Inferior parietal cortex (tissue), 1 donor: ENCODE results near the gene BAIAP2.
"Not testable (repeated sequence)": the region's sequence is repeated elsewhere in the genome, so short reads cannot be mapped to it uniquely, and the experiment has no call there.

Experiments
- DNase-seq: peaks from one replicate; pipeline ENCODE4 v3.0.0-alpha.2; 2016; ENCODE audit errors: extremely low spot score

The BAIAP2 gene

DNA sequence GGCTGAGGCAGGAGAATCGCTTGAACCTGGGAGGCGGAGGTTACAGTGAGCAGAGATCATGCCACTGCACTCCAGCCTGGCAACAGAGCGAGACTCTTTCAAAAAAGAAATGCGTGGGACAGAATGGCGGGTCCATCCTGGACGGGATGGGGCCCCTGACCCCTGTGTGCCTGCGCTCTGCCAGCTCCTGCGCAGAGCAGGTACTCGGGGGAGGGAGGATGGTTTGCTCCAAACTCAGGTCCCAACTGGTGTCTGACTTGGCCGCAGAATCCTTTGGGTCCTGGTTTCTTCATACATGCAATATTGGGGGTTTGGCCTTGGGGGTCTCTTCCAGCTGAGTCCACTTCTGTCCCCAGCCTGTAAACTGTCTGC lies 33.0 kb upstream of the BAIAP2 start:
- DNase-seq: no peak

- no peak for DNase-seq
Measured at GRCh38 chr17:81002409-81003361, 32.3 kb upstream of the BAIAP2 start.

DNA sequence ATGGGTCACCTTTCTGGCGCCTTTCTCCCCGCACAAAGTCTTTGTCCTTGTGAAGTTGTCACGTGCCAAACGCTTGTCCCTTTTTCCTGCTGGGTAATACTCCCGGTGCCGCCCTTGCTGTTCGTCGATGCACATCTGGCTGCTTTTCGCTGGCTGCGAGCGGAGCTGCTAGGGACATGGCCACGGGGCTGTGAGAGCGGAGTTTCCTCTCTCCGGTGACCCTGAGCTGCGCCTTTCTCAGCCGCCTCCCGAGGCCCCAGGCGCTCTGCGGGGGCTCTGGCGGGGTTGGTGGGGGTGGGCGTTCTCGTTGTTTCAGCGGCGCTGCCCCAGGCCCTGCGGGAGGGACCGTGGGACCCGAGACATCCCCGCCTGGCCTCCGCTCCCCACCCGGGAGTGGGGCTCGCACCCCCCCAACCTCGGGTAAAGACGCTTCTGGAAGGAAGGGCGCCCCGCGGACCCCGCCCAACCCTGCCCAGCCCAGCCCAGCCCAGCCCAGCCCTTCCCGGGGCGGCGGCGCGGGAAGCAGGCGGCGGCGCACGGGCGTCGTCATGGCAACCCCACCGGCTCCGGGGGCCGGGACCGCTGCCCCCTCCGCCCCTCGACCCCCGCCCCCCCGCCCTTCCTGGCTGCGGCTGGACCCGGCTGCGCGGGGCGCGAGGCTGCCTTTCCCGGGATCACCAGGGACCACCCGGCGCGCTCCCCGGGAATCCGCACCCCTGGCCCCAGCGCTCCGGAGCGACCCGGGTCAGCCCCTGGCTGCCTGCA lies 31.1 kb upstream of the BAIAP2 start:
- DNase-seq: no peak

GRCh38 chr17:81006891-81007290 lies 28.1 kb upstream of the BAIAP2 start:
- no peak for DNase-seq

- no peak for DNase-seq
Measured at GRCh38 chr17:81008140-81008539, 26.8 kb upstream of the BAIAP2 start.

- no peak for DNase-seq
Measured at GRCh38 chr17:81009136-81009535, 25.8 kb upstream of the BAIAP2 start.

GRCh38 chr17:81010935-81011334 lies 24.0 kb upstream of the BAIAP2 start:
- DNase-seq: no peak

DNA sequence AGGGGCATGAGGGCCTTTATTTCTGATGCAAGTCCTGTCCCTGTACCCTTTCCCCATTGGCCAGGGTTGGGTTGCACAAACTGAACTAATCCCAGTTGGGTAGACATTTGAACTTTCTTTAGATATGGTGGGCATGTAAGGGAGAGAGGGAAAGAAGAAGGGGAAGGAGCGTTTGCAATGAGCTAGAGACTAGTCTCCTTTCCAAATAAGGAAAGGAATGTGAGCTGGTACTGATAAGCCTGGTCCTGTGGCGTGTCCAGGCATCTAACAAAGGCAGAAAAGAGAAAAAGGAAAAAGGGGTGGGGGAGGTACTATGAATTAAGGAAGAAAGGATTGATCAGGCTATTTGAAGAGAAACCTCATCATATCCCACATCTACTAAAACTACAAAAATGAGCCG lies 23.0 kb upstream of the BAIAP2 start:
- no peak for DNase-seq

GRCh38 chr17:81012574-81013447 lies 22.1 kb upstream of the BAIAP2 start:
- DNase-seq: no peak

DNA sequence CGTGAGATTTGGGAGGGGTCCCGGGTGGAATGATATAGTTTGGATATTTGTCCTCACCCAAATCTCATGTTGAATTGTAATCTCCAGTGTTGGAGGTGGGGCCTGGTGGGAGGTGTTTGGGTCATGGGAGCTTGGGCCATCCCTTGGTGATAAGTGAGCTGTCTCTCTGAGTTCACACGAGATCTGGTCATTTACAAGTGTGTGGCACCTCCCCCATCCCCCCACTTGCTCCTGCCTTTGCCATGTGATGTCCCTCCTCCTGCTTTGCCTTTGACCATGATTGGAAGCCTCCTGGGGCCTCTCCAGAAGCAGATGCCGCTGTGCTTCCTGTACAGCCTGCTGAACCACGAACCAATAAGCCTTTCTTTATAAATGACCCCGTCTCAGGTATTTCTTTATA lies 21.3 kb upstream of the BAIAP2 start:
- DNase-seq: no peak

GRCh38 chr17:81015136-81015535 lies 19.8 kb upstream of the BAIAP2 start:
- DNase-seq: no peak

DNA sequence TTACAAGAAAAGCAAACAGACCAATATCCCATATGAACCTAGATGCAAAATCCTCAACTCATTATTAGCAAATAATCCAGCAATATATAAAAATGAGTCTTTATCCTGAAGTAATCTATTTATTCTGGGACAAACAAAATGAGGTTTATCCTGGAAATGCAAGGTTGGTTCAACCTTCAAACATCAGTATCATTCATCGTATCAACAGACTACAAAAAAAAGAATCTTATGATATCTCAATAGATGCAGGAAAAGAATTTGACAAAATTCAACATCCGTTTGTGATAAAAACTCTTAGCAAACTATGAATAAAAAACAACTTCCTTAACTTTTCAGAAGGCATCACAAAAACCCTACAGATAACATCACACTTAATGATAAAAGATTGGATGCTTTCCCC lies 18.4 kb upstream of the BAIAP2 start:
- DNase-seq: no peak

DNA sequence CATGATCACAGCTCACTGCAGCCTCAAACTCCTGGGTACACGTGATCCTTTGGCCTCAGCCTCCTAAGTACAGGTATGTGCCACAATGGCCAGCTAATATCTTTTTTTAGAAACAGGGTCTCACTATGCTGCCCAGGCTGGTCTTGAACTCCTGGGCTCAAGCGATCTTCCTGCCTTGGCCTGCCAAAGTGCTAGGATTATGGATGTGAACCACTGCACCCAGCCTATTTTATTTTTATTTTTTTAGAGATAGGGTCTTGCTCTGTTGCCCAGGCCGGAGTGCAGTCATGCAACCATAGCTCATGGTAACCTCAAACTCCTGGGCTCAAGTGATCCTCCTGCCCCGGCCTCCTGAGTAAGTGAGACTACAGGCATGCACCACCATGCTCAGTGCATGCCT lies 17.6 kb upstream of the BAIAP2 start:
- DNase-seq: not testable (repeated sequence)

- DNase-seq: no peak
Measured at GRCh38 chr17:81018044-81018802, 16.7 kb upstream of the BAIAP2 start.

DNA sequence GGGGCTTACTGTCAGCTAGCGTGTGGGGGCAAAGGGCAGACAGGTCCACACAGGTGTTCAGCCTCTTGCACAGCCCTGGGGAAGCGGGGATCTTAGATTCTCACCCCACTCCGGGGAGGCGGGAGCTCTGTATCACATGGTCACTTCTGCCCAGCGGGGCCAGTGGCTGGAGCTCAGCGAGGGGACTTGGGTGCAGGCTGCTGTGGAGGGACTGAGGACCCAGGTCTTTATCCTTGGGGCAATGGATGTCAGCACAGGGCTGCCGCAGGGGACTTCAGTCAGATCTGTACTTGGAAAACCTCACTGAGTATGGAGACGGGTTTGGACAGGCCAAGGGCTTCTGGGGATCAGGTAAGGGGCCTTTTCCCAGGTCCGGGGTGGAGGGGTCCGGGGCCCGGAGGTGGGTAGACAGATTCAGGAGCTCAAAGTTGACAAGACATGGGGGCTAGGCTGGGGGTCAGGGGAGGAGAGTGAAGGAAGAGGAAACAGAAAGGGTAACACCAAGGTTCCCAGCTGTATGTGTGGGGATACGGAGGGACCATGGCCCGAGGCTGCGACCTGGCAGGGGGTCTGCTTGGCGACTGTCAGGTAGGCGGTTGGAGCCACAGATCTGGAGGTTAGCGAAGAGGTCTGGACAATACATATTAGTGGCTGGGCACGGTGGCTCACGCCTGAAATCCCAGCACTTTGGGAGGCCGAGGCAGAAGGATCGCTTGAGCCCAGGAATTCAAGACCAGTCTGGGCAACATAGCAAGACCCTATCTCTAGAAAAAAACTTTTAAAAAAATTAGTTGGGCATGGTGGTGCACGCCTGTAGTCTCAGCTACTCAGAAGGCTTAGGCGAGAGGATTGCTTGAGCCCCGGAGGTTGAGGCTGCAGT lies 15.1 kb upstream of the BAIAP2 start:
- DNase-seq: no peak

GRCh38 chr17:81020443-81020766 lies 14.5 kb upstream of the BAIAP2 start:
- no peak for DNase-seq

DNA sequence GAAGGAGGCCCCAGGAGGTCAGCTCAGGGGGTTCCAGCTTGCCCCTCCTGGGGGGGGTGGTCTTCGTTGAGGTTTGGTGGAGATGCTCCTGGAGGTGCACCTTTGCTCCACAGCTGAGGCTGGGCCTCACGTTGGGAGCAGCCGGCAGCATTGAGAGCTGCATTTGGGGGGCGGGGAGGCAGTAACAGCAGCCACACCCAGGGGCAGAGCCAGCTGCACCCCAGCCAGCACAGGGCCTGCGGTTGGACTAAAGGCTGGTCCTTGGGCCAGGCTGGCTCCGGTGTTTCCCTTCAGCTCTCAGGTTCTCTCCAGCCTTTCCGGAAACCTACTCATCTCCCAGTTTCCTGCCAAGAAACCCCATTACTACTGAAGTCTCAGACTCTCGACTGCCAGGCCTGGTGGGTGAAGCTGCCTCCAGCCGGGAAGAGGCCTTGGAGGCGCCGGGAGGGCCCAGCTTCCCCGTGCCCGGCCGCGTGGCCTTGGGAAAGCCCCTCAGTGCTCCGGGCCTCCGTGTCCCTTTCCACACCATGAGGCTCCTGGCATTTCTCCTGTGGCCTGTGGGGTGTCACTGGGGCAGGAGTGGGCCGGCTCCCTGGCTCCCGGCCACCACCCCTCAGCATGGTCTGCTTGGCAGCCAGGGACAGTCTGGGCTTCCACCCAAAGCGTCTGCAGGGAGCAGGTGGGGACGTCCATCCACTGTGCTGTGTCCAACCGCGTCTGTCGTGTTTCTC lies 14.0 kb upstream of the BAIAP2 start:
- DNase-seq: no peak

GRCh38 chr17:81021531-81022343 lies 13.2 kb upstream of the BAIAP2 start:
- no peak for DNase-seq

DNA sequence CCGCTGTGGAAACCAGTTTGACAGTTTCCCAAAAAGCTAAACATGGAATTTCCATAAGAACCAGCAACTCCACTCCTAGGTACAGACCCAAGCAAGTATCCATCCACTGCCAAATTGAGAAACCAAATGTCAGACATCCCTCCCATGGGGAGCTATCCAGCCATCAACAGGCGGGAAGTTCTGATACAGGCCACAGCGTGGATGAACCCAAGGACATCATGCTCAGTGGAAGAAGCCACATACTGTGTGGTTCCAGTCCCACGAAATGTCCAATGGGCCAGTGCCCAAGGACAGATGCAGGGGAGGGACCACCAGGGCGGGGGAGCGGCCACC lies 12.6 kb upstream of the BAIAP2 start:
- no peak for DNase-seq
